HG02678 (cell line): ENCODE data around the gene TCTN3.
"Not testable (repeated sequence)": the region's sequence is repeated elsewhere in the genome, so short reads cannot be mapped to it uniquely, and the experiment has no call there.

Source experiments
- ATAC-seq: cut with Tn5 transposase; IDR thresholded peaks from one replicate; pipeline ENCODE4 v1.9.1; 2021; ENCODE audit warnings: mild to moderate bottlenecking, moderate library complexity; ENCODE audit not compliant: unreplicated experiment

Gene TCTN3

DNA sequence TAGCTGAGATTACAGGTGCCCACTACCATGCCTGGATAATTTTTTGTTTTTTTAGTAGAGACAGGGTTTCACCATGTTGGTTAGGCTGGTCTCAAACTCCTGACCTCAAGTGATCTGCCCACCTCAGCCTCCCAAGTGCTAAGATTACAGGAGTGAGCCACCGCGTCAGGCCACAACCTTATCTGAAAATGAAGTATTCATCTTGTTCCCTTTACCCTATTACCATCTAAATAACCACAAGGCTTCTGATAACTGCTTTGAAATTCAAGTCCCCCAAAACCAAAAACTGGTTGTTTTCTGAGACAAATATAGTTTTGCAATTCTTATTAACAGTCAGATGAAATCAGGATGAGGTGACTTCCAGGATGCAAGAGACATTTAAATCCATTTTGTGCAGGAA lies 2.4 kb downstream of the TCTN3 start:
- no peak for ATAC-seq

DNA sequence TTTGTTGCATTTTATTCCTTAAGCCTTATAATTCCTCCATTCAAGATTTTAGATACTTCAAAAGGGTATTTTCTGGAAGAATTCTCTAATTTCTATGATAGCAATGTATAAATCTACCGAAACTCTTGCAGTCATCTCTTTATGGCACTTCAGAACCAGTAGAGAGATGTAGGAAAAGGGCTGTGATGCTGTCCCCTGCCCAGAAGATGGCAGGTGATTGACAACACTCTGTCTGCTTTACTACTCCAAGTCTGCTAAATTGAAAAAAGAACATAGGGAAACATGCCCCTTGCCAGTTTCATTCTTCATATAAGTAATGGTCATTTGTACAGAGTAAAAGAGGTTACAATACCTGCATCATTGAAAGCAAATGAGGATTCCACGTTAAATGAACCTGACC lies 5.1 kb downstream of the TCTN3 start:
- no peak for ATAC-seq

DNA sequence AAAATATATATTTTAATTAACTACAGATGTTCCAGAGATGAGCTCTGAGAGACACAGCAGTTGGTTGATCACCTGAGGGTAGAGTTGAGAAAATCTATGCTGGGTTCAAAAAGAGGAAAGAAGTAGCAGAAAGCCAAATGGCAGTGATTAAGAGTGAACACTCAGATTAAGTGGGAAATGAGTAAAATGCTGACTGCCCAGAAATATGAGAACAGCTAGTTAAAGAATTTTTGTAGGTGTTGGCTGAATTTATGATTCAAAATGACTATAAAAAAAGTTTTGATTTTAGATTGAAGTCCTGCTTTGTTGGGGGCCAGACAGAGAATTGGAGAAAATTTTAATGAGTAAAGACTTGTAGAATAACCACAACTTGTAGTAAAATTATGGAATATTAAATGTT lies 9.8 kb downstream of the TCTN3 start:
- ATAC-seq, result no peak

DNA sequence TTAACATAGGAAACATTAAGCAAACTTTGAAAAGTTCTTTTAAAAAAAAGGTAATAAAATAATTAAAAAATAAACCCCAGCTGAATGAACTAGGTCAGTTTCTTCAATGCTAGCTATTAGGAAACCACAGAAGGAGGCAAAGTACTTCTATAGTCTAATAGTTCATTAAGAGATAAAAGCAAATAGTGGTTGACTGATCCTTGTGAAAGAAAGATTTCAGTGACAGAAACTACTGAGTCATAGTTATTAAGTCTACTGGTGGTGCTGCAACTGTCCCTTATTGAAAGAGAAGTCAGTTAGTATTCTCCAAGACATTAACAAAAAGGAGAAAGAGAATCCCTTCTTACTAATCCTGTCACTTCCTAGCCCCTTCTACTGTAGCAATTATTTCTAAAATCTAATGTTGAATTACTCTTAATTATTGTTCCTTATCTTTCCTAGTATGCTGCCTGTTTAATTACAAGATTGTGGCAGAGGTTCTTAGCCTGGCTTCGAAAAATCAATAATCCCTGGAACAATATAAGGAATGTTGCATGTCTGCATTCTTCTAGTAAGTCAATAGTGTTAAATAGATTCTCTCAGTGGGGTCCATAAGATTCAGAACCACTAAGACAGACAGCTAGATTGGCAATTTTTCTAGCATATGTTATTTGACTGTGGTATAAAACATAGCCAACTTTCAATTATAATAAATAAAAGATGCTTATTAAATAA lies 18.2 kb downstream of the TCTN3 start:
- no peak for ATAC-seq

DNA sequence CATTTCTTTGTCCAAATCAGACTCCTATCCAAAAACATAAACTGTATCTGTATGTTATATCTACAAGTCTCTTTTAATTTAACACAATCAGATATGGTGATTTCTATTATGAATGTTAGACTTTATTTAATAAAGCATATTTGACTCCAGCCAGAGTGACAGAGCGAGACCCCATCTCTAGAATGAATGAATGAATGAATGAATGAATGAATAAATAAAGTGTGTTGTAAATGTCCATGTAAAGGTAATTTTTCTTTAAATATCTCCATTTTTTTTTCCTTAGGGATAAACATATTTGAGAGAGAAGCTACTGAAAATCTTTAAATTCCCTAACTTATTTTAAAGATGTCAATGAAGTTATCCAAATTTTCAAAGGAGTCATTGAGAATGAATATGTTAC lies 19.1 kb downstream of the TCTN3 start:
- ATAC-seq, result no peak

DNA sequence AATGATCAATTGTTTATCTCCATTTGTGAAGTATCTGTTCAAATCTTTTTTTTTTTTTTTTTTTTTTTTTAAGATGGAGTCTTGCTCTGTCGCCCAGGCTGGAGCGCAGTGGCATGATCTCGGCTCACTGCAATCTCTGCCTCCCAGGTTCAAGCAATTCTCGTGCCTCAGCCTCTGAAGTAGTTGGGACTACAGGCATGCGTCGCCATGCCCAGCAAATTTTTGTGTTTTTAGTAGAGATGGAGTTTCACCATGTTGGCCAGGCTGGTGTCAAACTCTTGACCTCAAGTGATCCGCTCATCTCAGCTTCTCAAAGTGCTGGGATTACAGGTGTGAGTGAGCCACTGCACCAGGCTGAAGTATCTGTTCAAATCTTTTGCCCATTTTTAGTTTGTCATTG lies 21.1 kb downstream of the TCTN3 start:
- not testable (repeated sequence) for ATAC-seq

DNA sequence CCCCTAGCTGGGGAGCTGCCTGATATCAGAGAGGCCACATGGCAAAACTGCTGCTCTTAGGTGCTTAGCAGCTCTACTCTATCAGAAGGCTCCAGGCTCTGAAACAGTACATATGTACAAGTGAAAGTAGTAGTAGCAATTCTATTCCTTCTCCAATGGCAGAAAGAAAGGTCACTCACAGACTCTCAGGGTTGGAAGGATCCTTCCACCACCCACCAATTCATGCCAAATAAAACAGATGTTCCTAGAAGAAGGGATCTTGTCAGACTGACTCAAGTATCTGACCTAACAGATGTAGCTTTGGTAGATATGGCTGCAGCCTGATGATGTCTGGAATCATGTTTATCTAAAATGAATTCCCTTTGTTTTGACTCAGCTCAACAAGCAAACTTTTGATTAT lies 29.2 kb downstream of the TCTN3 start:
- no peak for ATAC-seq

DNA sequence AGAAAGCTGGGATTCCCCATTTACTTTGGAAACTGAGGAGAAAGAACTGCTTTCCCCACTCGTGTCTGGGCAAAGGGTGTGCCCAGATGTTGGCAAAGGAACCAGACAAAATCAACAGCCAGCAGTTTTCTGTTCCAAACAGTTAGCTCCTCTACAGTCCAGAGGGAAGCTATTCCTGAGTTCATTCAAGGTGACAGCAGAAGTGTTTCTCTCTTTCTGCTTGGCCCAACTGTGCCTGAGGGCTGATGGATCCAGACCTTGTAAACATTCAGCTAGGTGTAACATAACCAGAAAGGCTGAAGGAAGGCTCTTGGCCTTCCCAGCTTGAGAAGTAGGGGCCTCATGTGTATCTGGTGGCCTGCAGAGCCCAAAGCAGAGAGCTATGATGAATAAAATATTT lies 30.2 kb downstream of the TCTN3 start:
- no peak for ATAC-seq

DNA sequence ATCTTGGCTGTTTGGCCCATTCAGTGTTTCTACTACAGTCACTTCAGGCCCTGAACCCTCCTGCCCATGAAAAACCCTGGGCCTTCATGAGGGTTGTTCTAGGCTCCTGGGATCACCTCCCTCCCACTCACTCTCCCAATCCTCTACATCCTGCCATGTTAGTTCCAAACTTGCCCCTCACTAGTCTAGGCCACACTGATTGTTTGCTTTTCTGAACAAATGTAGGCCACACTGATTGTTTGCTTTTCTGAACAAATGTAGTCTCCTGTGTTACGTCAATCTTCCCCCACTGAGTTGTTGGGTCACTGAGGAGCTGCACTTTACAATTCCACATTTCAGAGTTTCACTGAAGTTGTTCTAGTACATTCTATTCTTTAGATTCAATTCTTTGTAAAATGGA lies 31.9 kb downstream of the TCTN3 start:
- ATAC-seq, result no peak

DNA sequence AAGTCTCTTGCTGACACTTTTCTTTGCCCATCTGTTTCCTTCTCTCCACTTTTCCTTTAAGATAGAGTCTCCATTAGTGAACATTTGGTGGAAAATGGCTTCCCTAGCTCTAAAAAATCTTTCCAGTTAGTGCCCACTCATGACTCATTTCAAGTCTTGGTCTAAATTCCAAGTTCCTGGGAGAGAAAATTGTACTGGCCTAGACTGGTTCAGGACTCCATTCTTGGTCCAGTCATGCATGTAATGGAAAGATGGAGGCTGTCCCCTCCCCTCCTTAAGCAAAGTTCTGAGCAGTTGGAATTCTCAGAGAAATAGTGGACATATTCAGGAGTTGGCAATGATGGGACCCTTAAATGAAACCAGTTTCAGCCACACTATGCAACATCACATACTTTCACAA lies 33.4 kb downstream of the TCTN3 start:
- no peak for ATAC-seq

DNA sequence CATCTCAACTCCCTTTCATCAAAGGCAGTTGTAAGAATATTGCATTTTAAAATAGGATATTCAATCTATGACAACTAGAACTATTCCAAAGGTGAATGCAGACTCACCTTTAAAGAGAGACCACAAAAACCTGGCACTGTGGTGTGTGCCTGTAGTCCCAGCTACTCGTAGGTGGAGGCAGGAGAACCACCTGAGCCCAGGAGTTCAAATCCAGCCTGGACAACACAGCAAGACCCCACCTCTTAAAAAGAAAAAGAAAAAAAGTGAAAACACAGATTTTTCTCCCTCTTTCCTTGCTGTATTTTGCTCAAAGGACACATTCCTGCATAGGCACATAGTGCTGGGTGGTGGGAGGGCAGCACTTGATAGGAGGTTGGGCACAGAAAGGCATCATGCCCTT lies 36.5 kb downstream of the TCTN3 start:
- no peak for ATAC-seq

DNA sequence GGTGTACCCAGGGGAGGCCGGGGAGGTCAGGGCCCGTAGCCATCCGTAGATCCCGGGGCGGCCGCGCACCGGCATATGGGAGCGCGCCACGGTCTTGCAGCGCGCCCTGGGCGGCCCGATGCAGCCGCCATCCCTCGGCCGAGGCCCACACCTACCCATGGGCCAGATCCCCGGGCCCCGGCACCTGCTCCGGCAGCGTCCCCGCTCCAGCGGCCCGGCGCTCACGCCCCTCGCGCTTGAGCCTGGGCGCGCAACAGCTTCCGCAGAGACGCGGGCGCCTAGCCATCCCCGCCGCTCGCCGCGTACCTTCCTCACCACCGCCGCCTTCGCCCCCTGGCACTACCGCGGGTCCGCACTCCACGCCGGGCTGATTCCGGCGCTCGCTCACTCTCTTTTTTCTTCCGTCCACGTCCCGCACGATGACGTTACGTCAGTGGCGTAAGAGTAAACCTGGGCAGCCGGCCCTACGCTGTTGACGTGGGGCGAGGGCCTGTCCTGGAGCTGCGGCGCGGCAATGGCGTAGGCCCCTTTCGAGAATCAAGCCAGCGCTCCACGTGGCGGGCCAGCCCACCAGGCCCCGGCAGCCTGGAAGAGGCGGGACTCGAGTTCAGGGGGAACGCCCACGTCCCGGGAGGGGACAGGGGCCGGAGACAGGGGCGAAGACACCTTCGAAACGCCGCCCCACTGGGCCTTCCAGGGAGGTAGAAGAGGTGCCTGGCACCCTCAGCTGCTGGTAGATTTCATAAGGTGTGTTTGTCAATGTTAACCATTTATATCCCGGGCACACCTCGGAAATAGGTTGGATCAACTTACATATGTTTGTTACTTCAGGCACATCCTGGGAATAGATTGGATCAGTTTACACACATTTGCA lies 37.2 kb downstream of the TCTN3 start, which contains the start of gene ALDH18A1:
TSS of gene ALDH18A1 (minus strand) at position 421 of the 874 bp plus-strand sequence. CDS start 3,334 bp downstream, outside the sequence.
- peak; percentile 88 for ATAC-seq

DNA sequence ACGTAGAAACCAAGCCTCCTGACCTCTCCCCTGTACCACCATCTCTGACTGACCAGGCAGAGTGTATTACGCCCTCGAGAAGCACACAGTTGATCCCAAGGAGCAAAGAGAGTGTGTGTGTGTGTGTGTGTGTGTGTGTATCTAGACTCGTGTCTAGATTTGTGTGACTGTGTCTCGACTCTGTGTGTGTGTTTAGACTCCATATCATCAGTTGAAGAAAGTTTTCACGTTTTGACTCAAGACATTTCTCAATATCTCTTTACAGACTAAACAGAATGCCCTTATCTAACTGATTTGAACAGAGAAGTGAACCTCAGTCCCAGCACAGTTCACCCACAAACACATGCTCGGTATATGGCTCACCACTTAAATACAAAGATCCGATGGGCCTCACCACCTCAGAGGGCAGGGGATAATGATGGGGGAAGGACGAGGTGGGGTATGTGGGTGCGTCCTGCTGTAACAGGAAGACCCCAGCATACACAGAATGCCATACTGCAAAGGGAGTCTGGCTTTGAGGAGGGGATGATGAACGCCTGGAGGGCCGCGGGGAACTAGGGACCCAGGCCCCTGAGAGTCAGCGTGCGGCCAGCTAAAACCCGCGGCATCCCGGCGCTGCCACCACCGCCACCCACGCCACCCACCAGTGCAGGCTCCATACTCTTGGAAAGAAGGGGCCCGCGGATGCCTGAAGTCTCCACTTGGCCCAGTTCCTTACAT lies 38.0 kb downstream of the TCTN3 start:
- ATAC-seq, result peak; percentile 21

DNA sequence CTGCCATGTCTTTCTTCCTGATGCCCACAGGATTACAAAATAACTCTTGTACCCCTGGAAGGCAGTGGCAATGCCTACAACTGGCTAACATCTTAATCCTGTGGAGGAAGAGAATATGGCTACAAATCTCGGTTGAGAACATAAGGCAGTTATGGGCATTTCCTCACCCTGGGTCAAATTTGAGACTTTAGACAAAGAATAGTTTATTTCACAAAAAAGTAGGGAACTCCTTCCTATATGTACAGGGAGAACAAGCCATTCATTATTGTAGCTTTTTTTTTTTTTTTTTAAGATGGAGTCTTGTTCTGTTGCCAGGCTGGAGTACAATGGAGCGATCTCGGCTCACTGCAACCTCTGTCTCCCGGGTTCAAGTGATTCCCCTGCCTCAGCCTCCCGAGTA lies 39.8 kb downstream of the TCTN3 start:
- ATAC-seq, result no peak

DNA sequence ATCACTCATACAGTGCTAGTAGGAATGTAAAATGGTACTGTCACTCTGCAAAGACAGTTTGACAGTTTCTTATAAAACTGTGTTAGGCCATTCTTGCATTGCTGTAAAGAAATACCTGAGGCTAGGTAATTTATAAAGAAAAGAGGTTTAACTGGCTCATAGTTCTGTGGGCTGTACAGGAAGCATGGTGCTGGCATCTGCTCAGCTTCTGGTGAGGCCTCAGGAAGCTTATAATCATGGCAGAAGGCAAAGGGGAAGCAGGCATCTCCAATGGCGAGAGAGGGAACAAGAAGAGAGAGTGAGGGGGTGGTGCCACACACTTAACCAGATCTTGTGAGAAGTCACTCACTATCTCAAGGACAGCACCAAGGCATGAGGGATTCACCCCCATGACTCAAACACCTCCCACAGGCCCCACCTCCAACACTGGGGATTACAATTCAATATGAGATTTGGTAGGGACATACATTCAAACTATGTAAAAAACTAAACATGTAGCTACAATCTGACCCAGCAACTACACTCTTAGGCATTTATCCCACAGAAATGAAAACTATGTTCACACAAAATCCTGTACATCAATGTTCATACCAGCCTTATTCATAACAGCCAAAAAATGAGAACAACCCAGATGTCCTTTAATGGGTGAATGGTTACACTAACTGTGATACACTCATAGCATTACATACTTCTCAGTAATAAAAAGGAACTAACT lies 42.2 kb downstream of the TCTN3 start:
- no peak for ATAC-seq

DNA sequence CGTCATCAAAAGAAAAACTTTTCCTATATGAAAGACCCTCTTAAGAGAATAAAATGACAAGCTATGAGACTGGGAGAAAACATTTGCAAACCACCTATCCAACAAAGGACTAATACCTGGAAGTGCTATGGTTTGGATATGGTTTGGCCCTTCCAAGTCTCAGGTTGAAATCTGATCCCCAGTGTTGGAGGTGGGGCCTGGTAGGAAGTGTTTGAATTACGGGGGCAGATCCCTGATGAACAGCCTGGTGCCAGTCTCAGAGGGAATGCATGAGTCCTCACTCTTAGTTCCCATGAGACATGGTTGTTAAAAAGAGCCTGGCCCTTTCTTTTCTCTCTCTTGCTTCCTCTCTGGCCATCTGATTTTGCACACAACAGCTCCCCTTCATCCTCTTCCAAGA lies 43.5 kb downstream of the TCTN3 start:
- no peak for ATAC-seq

DNA sequence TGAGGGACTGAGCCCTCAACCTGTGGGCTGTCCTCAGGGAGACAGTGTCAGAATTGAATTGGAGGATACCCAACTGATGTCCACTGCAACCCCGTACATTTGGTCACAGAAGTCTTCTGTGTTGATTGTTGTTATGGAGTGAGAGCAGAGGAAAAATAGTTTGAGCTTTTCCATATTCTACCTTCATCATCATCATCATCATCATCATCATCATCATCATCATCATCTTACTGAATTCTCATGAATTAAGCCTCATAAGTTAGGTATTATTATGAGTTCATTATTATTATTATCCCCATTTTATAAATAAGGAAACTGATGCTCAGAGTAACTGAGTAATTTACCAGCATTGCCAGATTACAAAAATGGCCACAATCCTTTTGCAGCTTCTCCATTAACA lies 45.6 kb downstream of the TCTN3 start:
- ATAC-seq, result no peak

DNA sequence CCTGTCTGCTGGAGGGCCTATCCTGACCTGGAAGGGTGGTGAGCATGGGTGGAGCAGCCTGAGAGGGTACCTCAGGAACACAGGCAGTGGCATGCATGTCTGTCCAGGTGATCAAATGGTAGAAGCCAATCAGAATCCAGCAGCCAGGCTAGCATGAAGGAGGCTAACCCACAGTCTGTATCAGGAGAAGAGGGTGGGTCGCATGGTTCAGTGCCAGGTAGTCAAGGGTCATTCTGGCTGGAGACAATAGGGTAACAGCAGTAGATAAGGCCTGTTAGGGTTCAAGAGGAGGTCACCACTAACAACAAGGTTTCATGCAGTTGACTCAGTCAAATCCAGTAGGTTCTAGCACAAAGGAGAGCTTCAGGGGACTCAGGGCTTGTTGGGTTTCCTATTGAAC lies 47.6 kb downstream of the TCTN3 start:
- no peak for ATAC-seq

DNA sequence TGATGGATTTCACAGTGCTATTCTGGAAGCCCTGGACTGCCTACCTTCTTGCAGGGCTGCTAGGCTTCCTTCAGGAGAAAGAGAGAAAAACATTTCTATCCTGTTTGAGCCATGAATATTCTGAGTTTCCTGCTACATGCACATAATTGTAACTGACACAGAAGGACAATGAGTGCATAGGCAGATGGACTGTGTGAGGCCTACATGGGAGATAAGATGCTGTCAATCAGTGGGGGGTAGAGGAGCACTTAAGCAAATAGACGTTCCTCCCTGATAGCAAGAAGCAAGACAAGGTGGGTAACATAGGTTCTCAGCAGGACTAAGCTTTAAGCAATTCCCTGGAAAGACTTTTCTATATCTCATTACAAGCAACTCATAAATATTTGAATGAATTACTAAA lies 48.8 kb downstream of the TCTN3 start:
- no peak for ATAC-seq

DNA sequence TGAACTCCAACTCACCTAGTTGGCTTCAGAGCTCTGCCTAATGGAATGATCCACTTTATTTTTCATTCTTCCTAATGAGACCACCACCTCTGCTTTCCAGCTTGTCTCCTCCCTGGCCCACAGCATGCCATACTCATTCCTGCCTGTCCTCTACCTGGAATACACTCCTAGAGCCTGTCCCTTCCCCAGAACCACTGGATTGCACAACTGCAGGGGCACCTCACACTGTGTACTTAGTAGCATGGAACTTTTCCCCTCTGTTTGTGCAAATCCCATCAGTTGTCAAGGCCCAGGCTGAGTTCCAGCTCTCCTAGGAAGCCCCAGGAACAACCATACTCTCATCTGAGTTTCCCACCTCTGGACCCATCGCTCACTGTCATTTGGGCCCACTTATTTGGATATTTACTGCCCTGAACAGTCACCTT lies 52.8 kb downstream of the TCTN3 start:
- no peak for ATAC-seq

DNA sequence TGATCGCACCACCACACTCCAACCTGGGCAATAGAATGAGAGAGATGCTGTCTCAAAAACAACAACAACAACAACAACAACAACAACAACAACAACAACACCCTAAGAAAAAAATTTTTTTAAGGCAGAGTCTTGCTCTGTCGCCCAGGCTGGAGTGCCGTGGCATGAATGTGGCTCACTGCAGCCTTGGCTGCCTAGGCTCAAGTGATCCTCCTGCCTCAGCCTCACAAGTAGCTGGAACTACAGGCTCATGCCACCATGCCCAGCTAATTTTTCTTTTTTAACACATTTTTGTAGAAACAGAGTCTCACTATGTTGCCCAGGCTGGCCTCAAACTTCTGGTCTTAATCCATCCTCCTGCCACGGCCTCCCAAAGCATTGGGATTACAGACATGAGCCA lies 55.8 kb downstream of the TCTN3 start:
- ATAC-seq, result no peak
